NCI-H748 (cell line): ENCODE data around the gene CD200.

Experiments
- DNase-seq: peaks from one replicate; lab custom pipeline; 2025; ENCODE audit not compliant: unreplicated experiment; lab: John Stamatoyannopoulos, UW

The CD200 gene

DNA sequence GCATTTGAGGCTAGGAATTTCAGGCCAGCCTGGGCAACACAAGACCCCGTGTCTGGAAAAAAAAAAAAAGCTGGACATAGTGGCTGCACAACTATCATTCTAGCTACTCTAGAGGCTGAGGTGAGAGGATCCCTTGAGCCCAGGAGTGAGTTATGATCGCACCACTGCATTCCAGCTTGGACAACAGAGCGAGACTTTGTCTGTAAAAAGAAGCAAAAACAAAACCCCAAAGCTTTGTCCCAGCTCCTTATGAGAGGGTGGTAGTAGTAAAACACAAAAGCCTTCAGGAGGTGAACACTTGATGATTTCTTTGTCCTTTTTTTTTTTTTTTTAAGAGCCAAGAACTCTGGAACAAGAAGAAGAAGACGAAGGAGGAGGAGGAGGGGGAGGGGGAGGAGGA is 1.1 kb upstream of the CD200 start:
- no peak for DNase-seq

DNA sequence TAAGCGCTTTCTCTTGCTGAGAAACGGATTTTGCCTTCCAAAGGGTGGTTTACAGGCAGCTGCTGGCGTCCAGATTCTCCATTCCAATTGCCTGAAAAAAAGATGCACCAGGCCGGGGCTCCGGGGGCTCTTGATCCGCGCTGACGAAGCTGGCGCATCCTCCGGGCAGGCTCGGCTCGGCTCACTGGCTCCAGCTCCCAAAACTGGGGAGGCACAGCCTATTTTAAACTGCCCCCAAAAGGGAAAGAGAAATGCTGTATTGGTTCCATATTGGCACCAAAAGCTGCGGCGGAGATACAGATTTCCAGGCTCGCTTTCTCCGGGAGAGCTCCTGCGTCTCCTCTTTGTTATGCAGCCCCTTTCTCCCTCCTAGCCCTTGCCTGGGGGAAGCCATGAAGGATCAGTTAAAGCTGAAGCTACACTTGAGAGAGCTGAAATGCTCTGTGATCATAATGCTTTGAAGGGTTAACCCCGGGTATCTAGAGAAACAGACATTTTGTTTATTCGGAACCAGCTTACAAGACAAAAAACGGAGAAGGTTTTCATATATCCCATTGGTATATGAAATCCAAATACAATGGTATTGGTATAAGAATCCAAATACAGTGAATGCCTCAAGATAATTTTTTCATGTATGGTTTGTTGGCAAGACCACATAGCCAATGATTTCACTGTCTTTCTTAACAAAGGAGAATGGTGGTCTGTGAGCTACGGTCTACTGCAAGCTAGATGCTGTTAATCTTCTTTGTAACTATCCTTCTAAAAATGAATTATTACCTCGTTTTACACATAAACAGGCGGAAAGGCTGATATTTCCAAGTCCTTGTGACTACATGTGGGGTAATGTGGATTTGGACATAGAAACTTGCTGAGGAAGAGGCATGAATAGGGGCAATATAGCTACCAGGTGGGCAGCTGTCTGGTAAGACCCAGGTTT is 693 bp downstream of the CD200 start:
- peak; percentile 76 for DNase-seq

- no peak for DNase-seq
Observed at GRCh38 chr3:112334691-112335433, 1.9 kb downstream of the CD200 start.

DNA sequence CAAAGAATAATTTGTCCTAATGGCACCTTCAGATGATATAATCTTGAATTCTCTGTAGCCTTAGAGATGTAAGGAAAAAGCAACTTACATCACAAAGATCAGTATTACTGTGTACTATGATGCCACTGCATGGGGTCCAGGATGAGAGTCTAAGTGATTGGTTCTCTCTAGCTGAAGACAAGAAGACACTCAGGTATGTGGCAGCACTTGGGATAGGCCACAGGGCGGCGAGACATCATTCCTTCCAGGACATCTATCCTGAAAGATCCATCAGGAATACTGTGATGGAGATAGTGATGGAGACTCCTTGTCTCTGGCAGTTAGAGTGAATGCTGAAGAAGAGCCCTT is 2.5 kb downstream of the CD200 start:
- DNase-seq: no peak

- DNase-seq: no peak
Observed at GRCh38 chr3:112338021-112338726, 5.2 kb downstream of the CD200 start.

- DNase-seq: no peak
Observed at GRCh38 chr3:112338727-112339056, 5.7 kb downstream of the CD200 start.

DNA sequence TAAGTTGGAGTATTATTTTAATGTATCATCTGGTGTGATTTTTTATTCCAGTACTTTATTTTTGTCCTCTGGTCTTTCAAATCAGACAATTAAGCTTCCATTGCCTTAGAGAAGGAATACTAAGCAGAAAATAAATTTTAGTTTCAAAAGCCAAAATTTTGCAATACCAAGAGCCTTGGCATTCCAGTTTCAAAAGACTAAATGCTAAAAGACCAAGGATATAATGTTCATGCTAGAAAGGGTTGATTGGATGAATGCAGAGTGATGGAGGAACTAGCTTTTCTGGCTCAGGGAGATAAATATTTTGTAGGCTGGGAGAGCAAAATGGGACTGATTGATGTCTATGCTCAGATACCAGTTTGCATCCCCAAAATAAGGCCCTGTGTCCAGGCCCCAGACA is 6.2 kb downstream of the CD200 start:
- no peak for DNase-seq

DNA sequence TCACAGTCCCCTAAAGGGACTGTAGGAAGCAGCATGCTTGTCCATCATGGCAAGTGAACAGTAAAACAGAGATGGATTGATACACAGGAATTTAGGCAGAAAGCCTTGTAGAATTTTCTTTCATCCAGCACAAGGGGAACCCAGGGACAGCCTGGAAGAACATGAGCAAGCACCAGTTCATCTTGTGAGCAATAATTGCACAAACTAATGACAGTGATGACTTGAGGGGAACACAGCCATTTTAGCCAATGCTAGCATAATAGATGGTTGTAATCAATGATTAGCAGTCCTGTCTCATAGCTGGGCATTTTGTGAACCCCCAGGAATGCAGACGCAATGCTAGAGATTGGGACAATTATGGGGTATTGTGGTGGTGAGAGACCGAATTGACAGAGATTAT is 6.7 kb downstream of the CD200 start:
- DNase-seq: no peak

DNA sequence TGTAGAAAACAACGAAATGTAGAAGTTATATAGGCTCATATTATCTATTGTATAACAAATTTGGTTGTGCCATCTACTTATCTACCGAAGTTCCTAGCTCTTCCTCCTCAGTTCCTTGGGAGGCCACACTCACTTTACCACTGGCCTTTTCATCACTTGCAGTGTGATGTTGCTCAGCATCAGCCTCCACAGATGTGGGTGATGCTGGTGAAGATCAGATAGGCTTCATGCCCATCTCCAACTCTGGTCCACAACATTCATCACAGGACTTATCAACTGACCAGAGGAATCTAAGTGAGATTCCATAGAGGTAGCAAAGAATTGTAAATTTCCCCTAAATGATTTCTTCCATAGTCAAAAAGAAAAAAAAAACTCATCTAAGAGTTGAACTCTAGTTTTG is 8.4 kb downstream of the CD200 start:
- no peak for DNase-seq

DNA sequence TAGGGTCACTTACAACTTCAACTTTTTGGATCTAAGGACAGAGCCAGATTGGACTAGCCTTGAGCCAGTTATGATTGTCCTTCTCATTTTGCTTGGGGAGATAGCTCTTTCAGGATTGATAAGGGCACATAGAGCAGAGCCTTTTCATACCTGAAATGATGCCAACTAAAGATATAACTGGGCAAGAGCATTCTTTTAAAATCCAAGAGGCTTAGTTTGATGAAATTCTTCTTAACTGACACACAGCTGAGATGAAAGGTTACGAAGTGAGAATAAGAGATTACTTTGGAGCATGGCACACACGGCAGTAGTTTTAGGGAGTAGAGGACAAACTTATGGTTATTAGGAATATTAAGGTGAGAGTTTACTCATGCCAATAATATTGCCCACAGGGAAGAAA is 12.7 kb downstream of the CD200 start:
- no peak for DNase-seq

DNA sequence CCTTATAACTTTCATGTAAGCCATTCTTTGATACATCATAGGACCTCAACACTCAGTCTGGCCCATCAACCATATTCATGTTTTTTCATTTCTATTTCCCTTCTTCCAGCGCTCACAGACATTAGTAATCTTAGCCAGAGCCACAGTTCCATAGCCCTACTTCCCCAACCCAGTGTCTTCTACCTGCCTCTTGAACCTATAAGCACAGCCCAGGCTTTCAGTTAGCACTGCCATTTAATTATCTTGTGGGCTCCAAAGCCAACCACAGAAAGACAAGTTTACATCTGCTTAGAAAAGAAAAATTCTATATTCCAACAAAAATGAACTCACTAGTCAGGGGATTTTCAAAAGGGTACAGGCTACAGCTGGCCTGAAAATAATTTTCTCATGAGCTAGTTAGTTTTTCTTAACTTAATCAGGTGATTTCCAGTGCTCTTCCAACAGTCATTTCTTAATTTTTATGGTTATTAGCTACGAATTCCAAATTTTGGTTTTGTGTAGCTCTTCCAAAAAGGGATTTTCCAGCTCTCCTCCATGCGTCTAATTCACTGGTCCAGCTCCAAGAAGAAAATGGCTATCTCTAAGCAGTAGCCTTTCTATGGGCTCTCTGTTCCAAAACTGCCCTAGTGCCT is 13.7 kb downstream of the CD200 start:
- no peak for DNase-seq

DNA sequence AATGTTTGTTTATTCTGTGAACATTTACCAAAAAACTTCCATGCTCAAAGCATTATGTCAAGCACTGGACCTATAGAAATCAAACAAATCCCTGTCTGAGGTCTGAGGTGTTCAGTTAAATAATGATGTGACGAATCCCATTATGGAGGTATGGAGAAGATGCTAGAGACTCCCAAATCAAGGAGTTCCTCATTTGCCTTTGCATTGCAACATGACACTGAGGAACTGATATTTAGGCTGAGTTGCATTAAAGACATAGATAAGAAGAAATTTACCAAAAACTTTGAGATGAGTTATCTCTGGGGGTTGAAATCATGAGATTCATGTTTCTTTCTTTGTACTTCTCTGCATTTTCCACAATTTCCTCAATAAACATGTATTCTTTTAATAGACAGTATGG is 16.0 kb downstream of the CD200 start:
- no peak for DNase-seq

GRCh38 chr3:112349557-112349956 is 16.6 kb downstream of the CD200 start:
- DNase-seq: no peak

- DNase-seq: peak; percentile 91
Observed at GRCh38 chr3:112350018-112350810, 17.3 kb downstream of the CD200 start.

DNA sequence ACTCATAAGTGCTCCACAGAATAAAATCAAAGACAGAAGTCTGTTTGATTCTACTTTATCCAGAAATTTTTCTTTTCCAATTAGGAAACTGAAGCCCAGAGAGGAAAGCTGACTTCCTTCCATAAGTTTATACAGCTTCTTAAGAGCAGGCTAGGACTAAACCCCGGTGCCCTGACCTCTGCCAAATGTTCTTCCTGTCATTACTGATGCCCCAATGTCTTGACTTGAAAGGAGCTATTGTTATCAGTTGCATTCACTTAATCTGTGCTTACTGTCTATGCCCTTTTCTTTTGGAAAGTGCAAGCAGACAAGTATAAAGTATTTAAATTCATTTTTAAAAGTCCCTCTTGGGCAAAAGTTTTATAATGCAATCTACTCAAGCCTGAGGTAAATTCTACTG is 18.1 kb downstream of the CD200 start:
- DNase-seq: no peak

DNA sequence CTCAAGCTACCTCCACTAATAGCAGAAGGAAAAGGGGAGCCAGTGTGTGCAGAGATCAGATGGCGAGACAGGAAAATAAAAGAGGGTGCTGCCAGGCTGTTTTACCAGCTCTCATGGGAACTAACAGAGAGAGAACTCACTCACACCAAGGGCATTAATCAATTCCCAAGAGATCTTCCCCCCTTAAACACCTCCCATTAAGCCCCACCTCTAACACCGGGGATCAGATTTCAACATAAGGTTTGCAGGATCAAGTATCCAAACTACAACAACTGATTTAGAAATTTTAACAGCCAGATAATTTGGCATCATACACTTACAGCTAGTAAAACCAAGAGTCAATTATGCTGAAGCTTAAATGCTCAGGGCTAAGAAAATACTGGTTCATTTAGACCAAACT is 18.9 kb downstream of the CD200 start:
- peak; percentile 86 for DNase-seq

DNA sequence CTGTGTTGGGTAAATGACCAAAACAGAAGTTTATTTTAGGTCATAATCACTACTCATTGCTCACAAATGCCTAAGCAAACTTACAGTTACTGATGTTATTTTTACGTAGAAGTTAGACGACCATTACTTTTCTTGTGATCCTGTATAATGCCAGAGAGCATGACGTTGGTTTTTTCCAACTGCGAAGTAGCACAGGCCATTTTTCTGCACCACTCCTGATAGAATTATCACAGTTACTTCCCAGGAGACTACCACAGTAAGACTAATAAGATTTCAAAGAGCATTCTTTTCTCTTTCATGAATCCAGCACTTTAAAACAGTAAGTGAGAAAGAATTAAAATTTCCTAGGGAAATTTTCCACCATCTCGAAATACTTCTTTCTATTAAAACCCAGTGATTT is 19.8 kb downstream of the CD200 start:
- DNase-seq: no peak

GRCh38 chr3:112353365-112353764 is 20.4 kb downstream of the CD200 start:
- peak; percentile 19 for DNase-seq

DNA sequence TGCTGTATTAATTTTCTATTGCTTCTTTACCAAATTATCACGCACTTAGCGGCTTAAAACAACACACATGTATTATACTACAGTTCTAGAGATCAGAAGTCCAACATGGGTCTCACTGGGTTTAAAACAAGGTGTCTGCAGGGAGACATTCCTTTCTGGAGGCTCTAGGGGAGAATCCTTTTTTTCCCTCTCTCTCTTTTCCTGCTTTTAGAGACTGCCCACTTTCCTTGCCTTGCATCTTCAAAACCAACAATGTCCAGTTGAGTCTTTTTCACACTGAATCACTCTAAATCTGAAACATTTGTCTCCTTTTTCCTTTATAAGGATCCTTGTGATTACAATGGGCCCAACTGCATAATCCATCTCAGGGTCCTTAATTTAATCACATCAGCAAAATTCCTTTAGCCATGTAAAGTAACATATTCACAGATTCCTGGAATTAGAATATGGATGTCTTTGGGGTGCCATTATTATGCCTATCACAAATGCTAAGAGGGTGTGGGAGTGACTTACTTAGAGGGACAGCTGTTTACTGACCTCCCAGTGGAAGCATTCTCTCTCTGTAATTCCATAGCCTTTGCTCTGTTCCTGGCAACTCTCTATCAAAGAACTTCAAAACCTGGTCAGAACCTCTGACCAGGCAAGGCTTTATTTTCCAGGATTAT is 21.8 kb downstream of the CD200 start:
- no peak for DNase-seq

GRCh38 chr3:112355307-112355687 is 22.3 kb downstream of the CD200 start:
- no peak for DNase-seq
